Measurements from ENCODE around the gene OAS3.

GRCh38 chr12:112992541-112993398 lies 54.5 kb downstream of the OAS3 start:
- TF ChIP-seq, protein P1, sequence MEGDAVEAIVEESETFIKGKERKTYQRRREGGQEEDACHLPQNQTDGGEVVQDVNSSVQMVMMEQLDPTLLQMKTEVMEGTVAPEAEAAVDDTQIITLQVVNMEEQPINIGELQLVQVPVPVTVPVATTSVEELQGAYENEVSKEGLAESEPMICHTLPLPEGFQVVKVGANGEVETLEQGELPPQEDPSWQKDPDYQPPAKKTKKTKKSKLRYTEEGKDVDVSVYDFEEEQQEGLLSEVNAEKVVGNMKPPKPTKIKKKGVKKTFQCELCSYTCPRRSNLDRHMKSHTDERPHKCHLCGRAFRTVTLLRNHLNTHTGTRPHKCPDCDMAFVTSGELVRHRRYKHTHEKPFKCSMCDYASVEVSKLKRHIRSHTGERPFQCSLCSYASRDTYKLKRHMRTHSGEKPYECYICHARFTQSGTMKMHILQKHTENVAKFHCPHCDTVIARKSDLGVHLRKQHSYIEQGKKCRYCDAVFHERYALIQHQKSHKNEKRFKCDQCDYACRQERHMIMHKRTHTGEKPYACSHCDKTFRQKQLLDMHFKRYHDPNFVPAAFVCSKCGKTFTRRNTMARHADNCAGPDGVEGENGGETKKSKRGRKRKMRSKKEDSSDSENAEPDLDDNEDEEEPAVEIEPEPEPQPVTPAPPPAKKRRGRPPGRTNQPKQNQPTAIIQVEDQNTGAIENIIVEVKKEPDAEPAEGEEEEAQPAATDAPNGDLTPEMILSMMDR (IDR thresholded peaks at IDR 0.05) = peak; percentile 90
- TF ChIP-seq EZH2 (IDR thresholded peaks at IDR 0.05; ENCODE audit: borderline replicate concordance, insufficient read depth, low read depth, low read length, poor library complexity, severe bottlenecking) = no peak
